Measurements from ENCODE around the gene MTHFD1.

- TF ChIP-seq POLR2A (IDR thresholded peaks at IDR 0.05), result no peak
- no peak for TF ChIP-seq CTCF (IDR thresholded peaks at IDR 0.05)
These were observed 120.9 kb downstream of the MTHFD1 start for GRCh38 chr14:64509036-64509435.
